GM19193 (cell line): ENCODE data around the gene CDK13.

Experiments
- POLR2A ChIP-seq: IDR thresholded peaks from 4 replicates; pipeline ENCODE4 v1.6.1; 2011; ENCODE audit not compliant: insufficient read depth, insufficient read length; ENCODE audit errors: extremely low read depth

The CDK13 gene

DNA sequence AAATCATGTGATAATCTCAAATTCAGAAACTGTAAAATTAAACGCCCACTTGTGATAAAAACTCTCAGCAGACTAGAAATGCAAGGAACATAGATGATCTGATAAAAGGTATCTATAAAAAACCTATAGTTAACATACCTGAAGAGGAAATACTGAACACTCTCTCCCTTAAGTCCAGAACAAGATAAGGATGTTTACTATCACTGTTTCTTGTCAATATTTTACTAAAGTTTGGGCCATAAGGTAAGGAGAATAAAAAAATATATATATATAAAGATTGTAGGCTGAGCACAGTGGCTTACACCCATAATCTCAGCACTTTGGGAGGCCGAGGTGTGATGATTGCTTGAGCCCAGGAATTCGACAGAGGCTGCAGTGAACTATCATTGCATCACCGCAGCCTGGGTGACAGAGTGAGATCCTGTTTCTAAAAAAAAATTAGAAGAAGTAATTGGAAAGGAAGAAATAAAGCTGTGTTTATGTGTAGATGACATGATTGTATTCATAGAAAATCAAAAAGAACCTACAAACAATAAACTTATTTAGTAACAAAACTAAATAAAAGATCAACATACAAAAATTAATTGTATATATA, 155.9 kb downstream of the CDK13 start:
- no peak for TF ChIP-seq POLR2A

DNA sequence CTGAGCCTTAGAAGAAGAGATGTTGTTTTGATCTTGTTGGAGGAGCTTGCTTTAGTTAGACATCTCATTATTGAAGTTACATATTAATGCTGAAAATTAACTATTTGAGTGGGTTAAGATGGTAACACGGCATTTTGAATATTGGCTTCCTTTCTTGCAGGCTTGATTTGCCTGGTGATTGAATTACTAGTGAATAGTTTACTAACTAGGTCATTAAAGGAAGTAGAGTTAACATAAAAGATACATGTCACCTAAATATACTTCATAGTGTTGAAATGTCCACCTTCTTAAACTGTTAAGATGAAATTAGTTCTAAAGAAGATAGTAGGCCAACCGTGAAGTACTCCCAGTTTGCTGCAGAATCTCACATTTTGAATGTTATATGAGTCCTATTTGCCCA, 165.9 kb downstream of the CDK13 start:
- no peak for TF ChIP-seq POLR2A

DNA sequence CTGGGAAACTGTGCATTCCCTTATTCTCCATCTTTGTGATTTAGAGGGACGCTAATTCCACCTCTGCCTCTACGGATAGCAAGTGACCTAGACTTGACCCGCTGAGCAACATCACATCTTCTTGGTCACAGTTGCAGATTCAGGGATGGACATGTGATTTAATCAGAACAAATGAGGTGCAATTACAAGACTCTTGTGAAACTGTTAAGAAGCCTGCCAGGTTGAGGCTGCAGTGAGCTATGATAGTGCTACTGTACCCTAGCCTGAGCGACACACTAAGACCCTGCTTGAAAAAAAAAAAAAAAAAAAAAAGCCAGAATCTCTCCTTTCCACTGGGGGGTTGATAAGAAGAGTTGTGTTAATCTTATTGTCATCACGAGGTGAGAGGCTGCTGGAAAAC, 170.0 kb downstream of the CDK13 start:
- TF ChIP-seq POLR2A, result no peak

DNA sequence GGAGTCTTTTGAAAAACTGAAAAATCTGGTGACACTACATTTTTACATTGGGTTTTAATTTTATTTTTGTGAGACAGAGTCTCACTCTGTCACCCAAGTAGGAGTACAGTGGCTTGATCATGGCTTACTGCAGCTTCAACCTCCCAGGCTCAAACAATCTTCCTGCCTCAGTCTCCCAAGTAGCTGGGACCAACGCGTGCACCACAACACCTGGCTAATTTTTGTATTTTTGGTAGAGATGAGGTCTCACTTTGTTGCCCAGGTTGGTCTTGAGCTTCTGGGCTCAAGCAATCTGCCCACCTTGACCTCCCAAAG, 172.8 kb downstream of the CDK13 start:
- no peak for TF ChIP-seq POLR2A

DNA sequence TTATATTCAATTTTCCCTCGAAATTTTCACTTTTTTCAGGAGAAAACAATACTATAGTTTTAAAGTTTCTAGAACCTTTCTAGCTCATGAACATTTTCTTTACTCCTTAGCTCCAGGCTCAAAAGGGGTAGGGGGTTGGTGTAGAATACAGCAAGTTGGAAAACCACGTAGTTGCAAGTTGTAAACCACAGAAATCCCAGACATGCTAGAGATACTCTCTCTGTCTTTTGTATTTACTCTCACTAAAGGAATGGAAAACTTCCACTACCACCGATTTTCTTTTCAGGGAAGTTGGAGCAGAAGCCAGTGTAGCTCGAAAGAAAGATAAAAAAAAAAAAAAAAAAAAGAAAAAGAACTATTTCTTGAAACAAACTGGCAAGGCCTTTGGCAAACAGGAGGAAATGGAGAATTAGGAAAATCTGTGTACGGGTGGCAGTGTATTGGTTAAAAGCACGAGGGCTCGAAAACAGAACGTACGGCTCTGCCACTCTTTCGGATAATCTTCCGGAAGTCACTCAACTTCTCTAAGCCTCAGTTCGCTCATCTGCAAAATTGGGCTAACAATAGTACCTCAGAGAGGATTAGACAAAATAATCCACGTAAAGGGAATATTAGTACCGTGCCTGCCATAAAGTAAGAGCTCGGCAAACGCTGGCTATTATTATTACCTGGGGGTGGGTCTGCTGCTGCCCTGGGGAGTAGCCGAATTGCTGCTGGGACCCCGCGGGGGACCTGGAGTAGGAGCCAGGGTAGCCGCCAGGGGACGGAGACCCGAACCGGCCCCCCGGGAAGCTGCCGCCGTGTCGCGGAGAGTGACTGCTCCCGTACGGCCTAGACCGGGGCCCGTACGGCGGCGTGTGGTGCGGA, 183.7 kb downstream of the CDK13 start:
- no peak for TF ChIP-seq POLR2A

DNA sequence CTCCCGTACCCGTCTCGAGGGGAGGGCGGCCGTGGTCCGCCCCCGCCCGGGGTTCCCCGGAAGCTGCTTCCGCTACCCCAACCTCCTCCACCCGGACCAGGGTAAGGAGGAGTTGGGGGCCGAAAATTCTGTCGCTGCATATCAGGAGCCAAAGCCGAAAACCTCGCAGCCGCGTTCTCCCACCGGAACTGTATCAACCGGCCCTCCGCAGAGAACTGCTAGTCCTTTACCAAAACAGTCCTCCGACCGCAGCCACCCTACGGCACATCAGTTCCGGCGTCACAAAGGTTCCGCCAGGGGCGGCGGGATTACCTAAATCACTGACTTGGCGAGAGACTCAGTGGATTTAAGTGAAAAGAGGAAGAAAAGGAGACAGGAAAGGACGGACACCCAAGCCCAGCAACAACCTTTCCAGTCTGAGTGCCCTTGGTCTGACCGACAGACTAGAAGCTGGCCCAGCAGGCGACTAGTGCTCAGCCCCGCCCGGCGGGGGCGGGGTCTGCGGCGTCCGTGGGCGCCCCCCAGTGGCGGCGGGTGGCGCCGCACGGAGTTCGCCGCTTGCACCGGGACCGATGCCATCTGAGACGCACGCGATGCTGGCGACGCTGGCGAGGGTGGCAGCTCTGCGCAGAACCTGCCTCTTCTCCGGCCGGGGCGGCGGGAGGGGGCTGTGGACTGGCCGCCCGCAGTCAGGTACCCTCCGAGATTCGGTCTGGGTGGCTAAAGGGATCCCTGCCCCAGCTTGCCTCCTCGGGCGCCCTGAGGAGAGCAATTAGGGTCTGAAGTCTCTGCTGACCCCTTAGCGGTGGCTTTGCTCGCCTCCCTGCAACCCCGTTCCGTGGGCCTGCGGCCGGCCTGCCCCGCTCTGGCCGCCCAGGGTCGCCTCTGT, 184.6 kb downstream of the CDK13 start, which contains the start of the genes MPLKIP and SUGCT:
TSS of gene MPLKIP (minus strand) at position 195 of the 889 bp plus-strand sequence. CDS start at position 140, 55 bp downstream.
TSS of gene SUGCT (plus strand) at position 578 of the 889 bp plus-strand sequence.
- TF ChIP-seq POLR2A, result peak; percentile 80

DNA sequence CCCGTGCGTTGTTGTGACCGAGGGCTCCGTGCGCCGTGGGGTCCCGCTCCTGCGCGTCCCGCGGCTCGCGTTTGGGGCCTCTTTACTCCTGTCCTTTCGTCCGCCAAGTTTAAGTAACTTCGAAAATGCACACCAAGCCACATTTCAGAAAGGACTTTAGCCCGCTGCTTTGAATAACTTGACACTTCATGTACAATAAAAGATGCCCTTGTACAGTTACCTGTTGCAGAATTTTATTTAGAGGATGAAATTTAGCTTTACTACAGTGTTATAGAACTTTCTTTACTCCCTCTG, 185.2 kb downstream of the CDK13 start:
- TF ChIP-seq POLR2A, result no peak

DNA sequence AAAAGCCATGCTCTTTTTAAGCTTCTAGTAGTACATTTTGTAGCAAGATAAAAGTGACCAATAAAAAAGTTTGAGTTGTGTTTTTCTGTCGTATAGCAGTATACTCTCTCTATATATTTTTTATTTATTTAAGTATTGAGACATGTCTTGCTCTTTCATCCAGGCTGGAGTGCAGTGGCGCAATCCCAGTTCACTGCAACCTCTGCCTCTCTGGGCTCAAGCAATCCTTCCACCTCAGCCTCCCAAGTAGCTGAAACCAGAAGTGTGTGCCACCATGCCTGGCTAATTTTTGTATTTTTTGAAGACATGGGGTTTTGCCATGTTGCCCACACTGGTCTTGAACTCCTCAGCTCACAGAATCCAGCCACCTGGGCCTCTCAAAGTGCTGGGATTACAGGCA, 187.5 kb downstream of the CDK13 start:
- TF ChIP-seq POLR2A, result no peak

DNA sequence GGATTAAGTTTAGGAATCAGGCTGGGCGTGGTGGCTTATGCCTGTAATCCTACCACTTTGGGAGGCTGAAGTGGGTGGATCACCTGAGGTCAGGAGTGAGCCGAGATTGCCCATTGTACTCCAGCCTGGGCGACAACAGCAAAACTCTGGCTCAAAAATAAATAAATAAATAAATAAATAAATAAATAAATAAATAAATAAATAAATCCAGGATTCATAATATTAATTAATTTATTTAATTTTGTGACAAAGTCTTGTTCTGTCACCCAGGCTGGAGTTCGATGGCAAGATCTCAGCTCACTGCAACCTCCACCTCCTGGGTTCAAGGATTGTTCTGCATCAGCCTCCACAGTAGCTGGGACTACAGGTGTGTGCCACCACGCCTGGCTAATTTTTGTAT, 188.9 kb downstream of the CDK13 start:
- TF ChIP-seq POLR2A, result no peak

DNA sequence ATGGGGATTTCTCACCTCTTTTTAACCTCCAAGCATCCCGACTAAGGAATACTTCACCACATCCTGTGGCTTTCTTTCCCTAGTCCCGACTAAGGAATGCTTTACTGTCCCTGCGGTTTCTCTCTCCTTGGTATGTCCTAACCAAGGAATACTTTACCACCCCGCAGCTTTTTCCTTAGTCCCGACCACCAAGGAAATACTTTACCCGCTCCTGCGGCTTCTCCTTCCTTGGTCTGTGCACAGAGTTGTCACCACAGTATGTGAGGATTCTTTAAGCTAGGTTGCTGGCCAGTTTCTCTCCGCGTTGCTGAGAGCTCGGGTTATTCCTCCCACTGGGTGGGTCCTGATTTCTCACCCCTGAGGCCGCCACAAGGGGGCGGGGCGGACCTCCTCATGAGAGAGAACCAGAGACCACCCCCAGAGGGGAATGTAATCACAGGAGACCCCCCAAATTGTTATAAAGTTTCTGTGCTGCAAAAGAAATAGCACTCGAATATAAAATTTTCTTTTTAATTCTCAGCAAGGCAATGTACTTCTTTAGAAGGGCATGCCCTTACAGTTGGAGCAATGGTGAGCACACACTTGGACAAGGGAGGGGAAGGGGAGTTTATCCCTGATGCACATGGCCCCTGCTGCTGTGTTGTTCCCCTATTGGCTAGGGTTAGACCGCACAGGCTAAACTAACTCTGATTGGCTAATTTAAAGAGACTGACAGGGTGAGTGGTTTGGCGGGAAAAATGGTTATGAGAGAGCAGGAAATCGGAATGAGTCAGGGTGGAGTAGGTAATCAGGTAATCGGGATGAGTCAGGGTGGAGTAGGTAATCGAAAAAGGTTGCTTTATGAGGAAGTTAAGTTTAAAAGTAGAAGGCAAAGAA, 197.6 kb downstream of the CDK13 start:
- TF ChIP-seq POLR2A, result no peak

DNA sequence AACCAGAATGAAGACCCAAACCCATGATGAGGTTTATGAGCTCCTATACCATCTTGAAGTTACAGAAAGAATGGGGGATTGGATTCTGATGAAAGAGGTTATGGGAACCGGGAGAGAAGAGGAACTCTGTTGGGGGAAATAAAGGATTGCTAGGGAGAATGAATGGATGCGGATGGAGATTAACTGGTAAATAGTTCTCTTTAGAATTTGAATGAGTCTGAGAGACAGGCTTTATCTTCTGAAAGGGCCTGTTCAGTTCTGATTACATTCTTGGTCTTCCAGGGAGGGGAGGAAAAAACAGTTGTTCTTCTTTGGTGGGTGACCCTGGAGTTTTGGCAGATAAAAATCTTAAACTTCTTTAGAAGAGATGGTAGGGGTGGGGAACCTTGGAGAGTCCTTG, 198.6 kb downstream of the CDK13 start:
- no peak for TF ChIP-seq POLR2A
